ENCODE measurements around the gene CNTN1. TPM values are rescaled to one million over a fixed set of nuclear protein-coding genes. Genes with fewer than 3 reads are reported as not detected.

CNTN1 gene
- total and polyA plus RNA-seq, 10 of the 15 experiments (the other 5 are each of a cell fraction or from before 2014, with no cell fraction given): 0.06 to 0.14 TPM; not detected in 8

GRCh38 chr12:40701756-40702155 lies 9.5 kb downstream of the CNTN1 start (continued):
- TF ChIP-seq ATF2 (IDR thresholded peaks at IDR 0.05; ENCODE audit: low read length) (peak; percentile 55; the same call in 1 of the 2 replicates), ZNF592 (IDR thresholded peaks at IDR 0.05) (no peak), CEBPZ (IDR thresholded peaks at IDR 0.05; ENCODE audit: low read depth, low read length) (no peak), GABPA (IDR thresholded peaks at IDR 0.05; ENCODE audit: low read depth) (peak; percentile 35; the same call in 1 of the 2 replicates), KLF5 (IDR thresholded peaks at IDR 0.05; ENCODE audit: partially characterized antibody) (no peak), IRF4 (IDR thresholded peaks at IDR 0.05; ENCODE audit: low read depth, low read length) (peak; percentile 59; the same call in 1 of the 2 replicates), ZNF207 (IDR thresholded peaks at IDR 0.05; ENCODE audit: borderline replicate concordance) (no peak), WRNIP1 (IDR thresholded peaks at IDR 0.05; ENCODE audit: borderline replicate concordance, low read depth, low read length) (no peak), POLR2A (IDR thresholded peaks at IDR 0.05; ENCODE audit: low read depth, low read length) (no peak), POLR2AphosphoS2 (IDR thresholded peaks at IDR 0.05; ENCODE audit: low read depth, low read length) (no peak), POLR2AphosphoS5 (IDR thresholded peaks at IDR 0.05; ENCODE audit: low read length) (no peak)
